Heart left ventricle (tissue), 16 donors: Measurements from ENCODE around the gene LY6G5B. TPM values are rescaled to one million over a fixed set of nuclear protein-coding genes. Genes with fewer than 3 reads are reported as not detected.

Experiments used
- ATAC-seq, 4 donors: fragments of 200-7000 bp; cut with Tn5 transposase; one replicate each; pipeline ENCODE4 v1.9.1; 2020 to 2022; ENCODE audit warnings: moderate library complexity in 4 of 4, mild to moderate bottlenecking in 3 of 4, moderate number of reproducible peaks in 1 of 4
- DNase-seq, 5 donors: peaks; one replicate each; pipeline ENCODE4 v3.0.0-alpha.2; 2020
- H3K27ac ChIP-seq, 12 donors: fragments of 200-600 bp; sonication (generic) in 4 of 12; one replicate each; pipeline versions ENCODE4 v1.5.0 to v1.8.0; 2016 to 2022; ENCODE audit warnings: mild to moderate bottlenecking in 2 of 12
- H3K27me3 ChIP-seq, 9 donors: fragments of 200-600 bp; sonication (generic) in 2 of 9; one replicate each; pipeline versions ENCODE4 v1.5.1 to v1.8.0; 2016 to 2022; ENCODE audit warnings: mild to moderate bottlenecking in 3 of 9
- H3K36me3 ChIP-seq, 9 donors: fragments of 200-600 bp; sonication (generic) in 2 of 9; one replicate each; pipeline versions ENCODE4 v1.5.0 to v1.8.0; 2018 to 2022; ENCODE audit warnings: mild to moderate bottlenecking in 2 of 9
- H3K4me1 ChIP-seq, 12 donors: fragments of 200-600 bp; sonication (generic) in 4 of 12; one replicate each; pipeline versions ENCODE4 v1.5.0 to v1.8.0; 2016 to 2022; ENCODE audit warnings: mild to moderate bottlenecking in 3 of 12
- H3K4me3 ChIP-seq, 12 donors: fragments of 200-600 bp; sonication (generic) in 4 of 12; one replicate each; pipeline versions ENCODE4 v1.5.0 to v1.8.0; 2017 to 2022; ENCODE audit warnings: mild to moderate bottlenecking in 9 of 12, moderate library complexity in 4 of 12
- H3K9me3 ChIP-seq, 12 donors: fragments of 200-600 bp; sonication (generic) in 4 of 12; one replicate each; pipeline versions ENCODE4 v1.5.0 to v1.8.0; 2016 to 2022; ENCODE audit warnings: mild to moderate bottlenecking in 1 of 12
- POLR2A ChIP-seq, 2 donors: fragments of 450-650 bp; IDR thresholded peaks; one replicate each; pipeline ENCODE4 v1.6.1; 2017; ENCODE audit warnings: antibody characterized with exemption in 2 of 2, mild to moderate bottlenecking in 2 of 2, moderate library complexity in 2 of 2
- WGBS, 4 donors: extraction: QIAGEN DNeasy Blood & Tissue Kit in 2 of 4; methylation state at CpG; one replicate each; pipeline versions ENCODE4 v1.1.5 to v1.1.7; 2013 to 2018; 5-methylcytosine and 5-hydroxymethylcytosine counted together
- intact Hi-C, 10 donors: fragments of 100-400 bp; cut with DNase I; formaldehyde crosslinking; loops; one replicate each; pipeline versions ENCODE4 v1.11.1 to v1.14.2; 2022
- polyA plus RNA-seq, 2 donors: library from polyadenylated mRNA; stranded (reverse); fragments of 200-250 nt; gene quantifications; one replicate each; pipeline ENCODE4 v1.2.3, GENCODE V29; 2013
- total RNA-seq, 9 donors: library from RNA; depleted of rRNA in 2 of 9; stranded (reverse); fragments of >200 nt in 2 of 9; fragmentation: NEBNext Ultra II Directional in 3 of 9; extraction: Animal tissue kit (Norgen Biotek cat#: 25700) in 3 of 9; gene quantifications; one replicate each; pipeline versions ENCODE4 v1.1.0 to v1.2.4, GENCODE V29; 2016 to 2023
- TF ChIP-seq, protein P1 (sequence below), 12 donors: fragments of 200-600 bp; sonication (generic) in 4 of 12; IDR thresholded peaks; one replicate each; pipeline versions ENCODE4 v1.5.0 to v1.8.0; 2018 to 2022; ENCODE audit warnings: antibody characterized with exemption in 12 of 12, mild to moderate bottlenecking in 5 of 12
- donor health status: ischemic (EF 13 %, LVEDD 7.1; RV severe dilation, severe dysfunction).
- donor health status: healthy with polysubstance abuse.
- donor health status: DM: no; HTN: yes; CAD: no.
- donor health status: DM: no; HTN: no; CAD: no.
- donor health status: ischemic (EF 25% LVEDD 6.9; RV normal size, moderate dysfunction).
- donor health status: ischemic (EF 25% LVEDD 5.7; RV mildly dilated, moderate dysfunction).
- donor health status: healthy.
- donor health status: DM: yes; HTN: yes; CAD: no.
- donor health status: ischemic (EF 35%, LVEDD 5.7; RV mildly dilated, moderate dysfunction).
- donor health status: nonischemic (EF 11% LVEDD 7.7; RV severe dilation, severe dysfunction).
- donor health status: DM: yes; HTN: yes; CAD: no.
- donor health status: PGD.
- donor health status: ischemic (EF 29% LVEDD 5.4; RV normal size, mild dysfunction).
- donor health status: nonischemic (EF 23%, LVEDD 6.1; RV moderate dilation, normal function).

LY6G5B gene
- total and polyA plus RNA-seq, 11 donors: 1.4 to 12.0 (median 4.6) TPM

DNA sequence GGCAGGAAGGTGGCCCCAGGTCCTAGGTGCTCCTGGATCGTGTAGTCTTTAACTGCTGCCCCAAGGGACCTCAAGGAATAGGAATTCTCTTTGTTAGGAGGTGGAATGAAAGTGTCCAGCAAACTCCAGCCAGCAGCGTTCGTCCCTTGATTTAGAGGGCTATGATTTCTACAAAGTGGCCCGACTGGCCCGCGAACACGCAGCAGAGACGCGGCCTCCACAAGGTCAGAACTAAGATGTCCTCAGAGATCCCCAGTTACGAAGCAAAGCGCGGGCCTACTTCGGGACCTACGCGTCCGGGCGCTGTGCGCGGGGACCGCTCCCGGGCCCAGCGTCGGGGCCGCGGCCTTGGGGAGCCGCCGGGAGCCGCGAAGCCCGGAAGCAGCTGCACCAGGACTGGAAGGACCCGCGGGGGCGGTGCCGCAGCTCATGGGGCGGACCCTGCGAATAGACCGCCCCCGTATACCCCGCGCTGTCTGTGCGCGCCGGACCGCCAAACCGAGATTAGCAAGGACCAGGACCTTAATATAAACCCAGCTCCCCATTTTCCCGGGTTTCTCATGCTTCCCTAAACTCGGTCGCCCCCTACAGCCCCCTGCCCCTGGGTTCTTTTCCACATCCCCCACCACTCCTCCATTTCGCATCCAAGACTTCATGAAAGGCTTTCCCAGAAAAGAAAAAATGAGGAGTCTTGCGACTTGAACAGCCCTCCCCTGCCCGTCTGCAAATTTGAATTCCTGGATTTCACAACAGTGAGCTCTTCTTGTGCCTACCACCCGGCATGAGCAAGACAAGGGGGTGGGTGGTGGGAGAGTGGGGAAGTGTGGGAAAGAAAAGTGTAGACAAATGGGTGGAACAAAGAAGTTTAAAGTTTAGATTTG is 9.2 kb upstream of the LY6G5B start, which contains the start of gene C6orf47:
C6orf47 (minus strand) TSS at position 398 of the 881 bp plus-strand sequence. CDS start 831 bp downstream, outside the sequence.
- Histone ChIP-seq H3K9me3 (no peaks in the 10 kb centered on the region), H3K36me3 (peaks cover 0 to 46% (median 28%) of the 10 kb centered on the region in 9 donors), H3K27me3 (no peaks in the 10 kb centered on the region), H3K27ac (peak within 1 kb of the TSS; percentile 84 to 95 (median 93)), H3K4me1 (peaks cover 24 to 66% (median 49%) of the 10 kb centered on the region in 12 donors), H3K4me3 (peak within 1 kb of the TSS; percentile 65 to 98 (median 83))
- intact Hi-C loops: loop anchor here in 2 of 10 donors (10.0 kb wide), 1 partner anchor 514 kb away; the partner anchor contains the start of genes AGPAT1 (in 2 of the 2) and RNF5 (in 2 of the 2)
- 0 to 1% (median 0%) methylated on average over 41 to 52 of the region's 52 CpGs for WGBS, 4 donors
- TF ChIP-seq POLR2A (IDR thresholded peaks at IDR 0.05): peak in 1 of 2 donors; percentile 90
- TF ChIP-seq, protein P1, sequence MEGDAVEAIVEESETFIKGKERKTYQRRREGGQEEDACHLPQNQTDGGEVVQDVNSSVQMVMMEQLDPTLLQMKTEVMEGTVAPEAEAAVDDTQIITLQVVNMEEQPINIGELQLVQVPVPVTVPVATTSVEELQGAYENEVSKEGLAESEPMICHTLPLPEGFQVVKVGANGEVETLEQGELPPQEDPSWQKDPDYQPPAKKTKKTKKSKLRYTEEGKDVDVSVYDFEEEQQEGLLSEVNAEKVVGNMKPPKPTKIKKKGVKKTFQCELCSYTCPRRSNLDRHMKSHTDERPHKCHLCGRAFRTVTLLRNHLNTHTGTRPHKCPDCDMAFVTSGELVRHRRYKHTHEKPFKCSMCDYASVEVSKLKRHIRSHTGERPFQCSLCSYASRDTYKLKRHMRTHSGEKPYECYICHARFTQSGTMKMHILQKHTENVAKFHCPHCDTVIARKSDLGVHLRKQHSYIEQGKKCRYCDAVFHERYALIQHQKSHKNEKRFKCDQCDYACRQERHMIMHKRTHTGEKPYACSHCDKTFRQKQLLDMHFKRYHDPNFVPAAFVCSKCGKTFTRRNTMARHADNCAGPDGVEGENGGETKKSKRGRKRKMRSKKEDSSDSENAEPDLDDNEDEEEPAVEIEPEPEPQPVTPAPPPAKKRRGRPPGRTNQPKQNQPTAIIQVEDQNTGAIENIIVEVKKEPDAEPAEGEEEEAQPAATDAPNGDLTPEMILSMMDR (IDR thresholded peaks at IDR 0.05): no peak
- ATAC-seq: peak; percentile 61 to 84 (median 78)
- peak; percentile 91 to 94 (median 92) for DNase-seq

DNA sequence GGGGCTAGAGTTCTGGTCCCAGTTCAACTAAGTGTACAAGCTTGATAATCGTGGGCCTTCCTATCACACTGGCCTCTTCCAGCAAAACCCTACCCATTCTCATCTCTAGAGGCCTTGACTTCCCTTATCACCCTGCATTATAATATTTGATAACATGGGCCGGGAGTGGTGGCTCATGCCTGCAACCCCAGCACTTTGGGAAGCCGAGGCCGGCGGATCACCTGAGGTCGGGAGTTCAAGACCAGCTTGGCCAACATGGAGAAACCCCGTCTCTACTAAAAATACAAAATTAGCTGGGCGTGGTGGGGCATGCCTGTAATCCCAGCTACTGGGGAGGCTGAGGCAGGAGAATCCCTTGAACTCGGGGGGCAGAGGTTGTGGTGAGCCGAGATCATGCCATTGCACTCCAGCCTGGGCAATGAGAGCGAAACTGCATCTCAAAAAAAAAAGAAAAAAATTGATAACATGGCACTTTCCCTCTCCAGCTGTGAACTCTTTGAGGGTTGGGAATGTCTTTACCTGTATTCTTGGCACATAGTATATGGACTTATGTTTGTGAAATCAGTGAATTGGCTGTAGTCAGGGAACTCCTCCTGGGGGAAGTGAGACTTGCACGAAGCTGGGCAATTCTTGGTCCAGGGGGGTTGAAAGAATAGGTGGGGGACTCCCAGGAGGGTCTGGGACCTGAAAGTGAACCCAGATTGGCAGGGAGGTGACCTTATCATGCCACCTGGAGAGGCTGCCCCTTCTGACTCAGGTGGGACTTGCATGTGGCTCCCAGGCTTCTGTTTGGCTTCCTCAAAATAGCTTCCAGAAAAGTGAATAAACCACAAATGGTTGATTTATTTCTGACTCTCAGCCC is 8.3 kb upstream of the LY6G5B start:
- no peaks in the 10 kb centered on the region for H3K27me3 ChIP-seq
- no peaks in the 10 kb centered on the region for H3K9me3 ChIP-seq
- DNase-seq (no peak), ATAC-seq (no peak)
- intact Hi-C loops: loop anchor here in 2 of 10 donors (10.0 kb wide), 1 partner anchor 513 kb away; the partner anchor contains the start of genes AGPAT1 (in 2 of the 2) and RNF5 (in 2 of the 2)
- TF ChIP-seq, protein P1 (IDR thresholded peaks at IDR 0.05): no peak
- no peak for TF ChIP-seq POLR2A (IDR thresholded peaks at IDR 0.05)
- H3K4me1 ChIP-seq: peaks cover 24 to 69% (median 51%) of the 10 kb centered on the region in 12 donors
- H3K27ac ChIP-seq: peak overlapping the region in 11 of 12 donors; percentile 84 to 96 (median 93)
- WGBS, 4 donors: 70 to 77% (median 74%) methylated on average over 12 of the region's 12 CpGs
- peak overlapping the region in 10 of 12 donors; percentile 65 to 98 (median 83) for H3K4me3 ChIP-seq
- peaks cover 0 to 37% (median 24%) of the 10 kb centered on the region in 9 donors for H3K36me3 ChIP-seq

DNA sequence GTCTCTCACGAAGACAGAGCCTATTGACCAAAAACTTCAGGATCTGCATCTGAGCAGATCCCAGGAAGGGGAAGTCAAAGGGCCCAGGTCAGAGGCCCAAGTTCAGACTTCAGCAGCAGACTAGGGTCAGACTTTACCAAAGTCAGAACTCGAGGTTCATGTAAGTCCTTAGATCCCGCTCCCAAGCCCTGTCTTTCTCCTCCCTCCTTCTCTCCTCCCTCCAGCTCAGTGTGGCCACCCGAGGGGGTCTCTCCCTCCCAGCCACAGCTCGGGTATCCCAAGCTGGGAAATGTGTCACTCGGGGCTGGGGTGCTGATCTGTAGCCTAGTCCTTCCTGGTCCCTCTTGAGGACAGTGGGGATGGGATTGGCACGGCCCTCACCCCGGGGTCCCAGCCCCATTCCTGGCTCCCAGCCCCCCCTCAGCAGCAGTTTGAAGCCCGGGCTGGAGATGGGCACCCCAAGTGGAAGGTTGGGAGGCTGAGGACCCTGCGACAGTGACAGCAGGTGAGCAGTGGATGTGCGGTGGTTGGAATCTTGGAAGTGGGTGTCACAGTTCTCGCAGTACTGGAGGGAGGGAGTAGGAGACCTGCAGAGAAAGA is 7.6 kb upstream of the LY6G5B start:
- no peaks in the 10 kb centered on the region for H3K27me3 ChIP-seq
- peak overlapping the region in 3 of 12 donors; percentile 27 to 96 (median 94) for H3K27ac ChIP-seq
- WGBS, 4 donors: 87 to 92% (median 89%) methylated on average over 8 to 12 of the region's 12 CpGs
- peak overlapping the region in 1 of 12 donors; percentile 77 for H3K4me3 ChIP-seq
- no peaks in the 10 kb centered on the region for H3K9me3 ChIP-seq
- intact Hi-C loops: loop anchor here in 2 of 10 donors (10.0 kb wide), 1 partner anchor 513 kb away; the partner anchor contains the start of genes AGPAT1 (in 2 of the 2) and RNF5 (in 2 of the 2)
- DNase-seq (no peak), ATAC-seq (no peak)
- H3K4me1 ChIP-seq: peaks cover 24 to 75% (median 58%) of the 10 kb centered on the region in 12 donors
- TF ChIP-seq POLR2A (IDR thresholded peaks at IDR 0.05): no peak
- TF ChIP-seq, protein P1 (IDR thresholded peaks at IDR 0.05): no peak
- H3K36me3 ChIP-seq: peaks cover 0 to 34% (median 27%) of the 10 kb centered on the region in 9 donors
